Glutamatergic neuron (in vitro differentiated cells): ENCODE results near the gene PRR33. TPM values are rescaled to one million over a fixed set of nuclear protein-coding genes. Genes with fewer than 3 reads are reported as not detected.

ENCODE experiments used
- DNase-seq: peaks from one replicate; pipeline ENCODE4 v3.0.0; 2022
- H3K27ac Mint-ChIP-seq: one replicate; pipeline ENCODE4 v1.8.0; 2020; ENCODE audit warnings: mild to moderate bottlenecking, mixed read lengths, inconsistent platforms; ENCODE audit not compliant: unreplicated experiment
- H3K27me3 Mint-ChIP-seq: one replicate; pipeline ENCODE4 v1.8.0; 2020; ENCODE audit warnings: mild to moderate bottlenecking, moderate library complexity, mixed read lengths, inconsistent platforms; ENCODE audit not compliant: unreplicated experiment
- H3K36me3 Mint-ChIP-seq: one replicate; pipeline ENCODE4 v1.8.0; 2020; ENCODE audit warnings: mild to moderate bottlenecking, mixed read lengths, inconsistent platforms; ENCODE audit not compliant: unreplicated experiment
- H3K4me1 Mint-ChIP-seq: one replicate; pipeline ENCODE4 v1.8.0; 2020; ENCODE audit warnings: mild to moderate bottlenecking, low read depth, mixed read lengths, inconsistent platforms; ENCODE audit not compliant: unreplicated experiment
- H3K4me3 Mint-ChIP-seq: one replicate; pipeline ENCODE4 v1.8.0; 2020; ENCODE audit warnings: mild to moderate bottlenecking, mixed read lengths, inconsistent platforms; ENCODE audit not compliant: unreplicated experiment
- H3K9me3 Mint-ChIP-seq: one replicate; pipeline ENCODE4 v1.8.0; 2020; ENCODE audit warnings: mild to moderate bottlenecking, moderate library complexity, mixed read lengths, inconsistent platforms; ENCODE audit not compliant: unreplicated experiment
- CTCF ChIP-seq: fragments of 200-600 bp; sonication (generic); IDR thresholded peaks from one replicate; pipeline ENCODE4 v1.5.0; 2021; ENCODE audit not compliant: partially characterized antibody, unreplicated experiment
- total RNA-seq: library from RNA; stranded (reverse); fragmentation: NEBNext Ultra II Directional; extraction: Animal tissue kit (Norgen Biotek cat#: 25700); gene quantifications from one replicate; pipeline ENCODE4 v1.2.1, GENCODE V29; 2021; ENCODE audit not compliant: unreplicated experiment

PRR33 gene
- total RNA-seq, 1 donor from 2014 or later: not detected

GRCh38 chr11:1857064-1857463, 34.6 kb downstream of the PRR33 start:
- no peak overlapping the region for H3K27ac Mint-ChIP-seq
- no peak overlapping the region for H3K4me3 Mint-ChIP-seq
- no peak for DNase-seq
- no peak for TF ChIP-seq CTCF
- peaks cover 2% of the 10 kb centered on the region for H3K9me3 Mint-ChIP-seq
- H3K4me1 Mint-ChIP-seq: peaks cover 3% of the 10 kb centered on the region
- H3K27me3 Mint-ChIP-seq: peaks cover 3% of the 10 kb centered on the region
- no peaks in the 10 kb centered on the region for H3K36me3 Mint-ChIP-seq

GRCh38 chr11:1856306-1857005, 35.2 kb downstream of the PRR33 start:
- Mint-ChIP-seq H3K27me3 (peaks cover 3% of the 10 kb centered on the region), H3K4me3 (no peak overlapping the region), H3K9me3 (peaks cover 3% of the 10 kb centered on the region), H3K27ac (no peak overlapping the region), H3K36me3 (no peaks in the 10 kb centered on the region), H3K4me1 (peaks cover 3% of the 10 kb centered on the region)
- no peak for TF ChIP-seq CTCF
- DNase-seq: no peak

- Mint-ChIP-seq H3K36me3 (no peaks in the 10 kb centered on the region), H3K9me3 (peaks cover 4% of the 10 kb centered on the region), H3K4me1 (peaks cover 3% of the 10 kb centered on the region), H3K27me3 (peaks cover 3% of the 10 kb centered on the region), H3K27ac (no peak overlapping the region), H3K4me3 (no peak overlapping the region)
- no peak for DNase-seq
- no peak for TF ChIP-seq CTCF
These were observed 35.8 kb downstream of the PRR33 start for GRCh38 chr11:1855886-1856265.

- H3K27ac Mint-ChIP-seq: no peak overlapping the region
- no peak for DNase-seq
These were observed 36.5 kb downstream of the PRR33 start for GRCh38 chr11:1854949-1855885.

More at GRCh38 chr11:1854949-1855885, 36.5 kb downstream of the PRR33 start:
- TF ChIP-seq CTCF: no peak
- peaks cover 3% of the 10 kb centered on the region for H3K27me3 Mint-ChIP-seq
- peaks cover 7% of the 10 kb centered on the region for H3K9me3 Mint-ChIP-seq
- no peak overlapping the region for H3K4me3 Mint-ChIP-seq
- H3K4me1 Mint-ChIP-seq: peaks cover 3% of the 10 kb centered on the region
- H3K36me3 Mint-ChIP-seq: no peaks in the 10 kb centered on the region
